Lung (tissue), 16 donors: Measurements from ENCODE around the gene PRXL2A. TPM values are rescaled to one million over a fixed set of nuclear protein-coding genes. Genes with fewer than 3 reads are reported as not detected.
"Not testable (repeated sequence)": the region's sequence is repeated elsewhere in the genome, so short reads cannot be mapped to it uniquely, and the experiment has no call there.

Experiments used
- ATAC-seq: fragments of 200-7000 bp; cut with Tn5 transposase; one replicate; pipeline ENCODE4 v1.9.1; 2020; ENCODE audit warnings: moderate number of reproducible peaks; ENCODE audit not compliant: insufficient read depth, low FRiP score
- DNase-seq, 3 donors: peaks; one replicate each; pipeline ENCODE4 v3.0.0-alpha.2; 2013 to 2017
- H3K27ac ChIP-seq, 2 donors: one replicate each; pipeline ENCODE4 v1.5.1; 2013; ENCODE audit warnings: mild to moderate bottlenecking in 2 of 2, moderate library complexity in 2 of 2, control low read depth in 1 of 2, inconsistent platforms in 1 of 2, low read depth in 1 of 2, low read length in 1 of 2
- H3K27me3 ChIP-seq, 3 donors: one replicate each; pipeline ENCODE4 v1.5.1; 2013; ENCODE audit warnings: low read length in 2 of 3; ENCODE audit not compliant: control insufficient read depth in 3 of 3, insufficient read depth in 3 of 3
- H3K36me3 ChIP-seq, 4 donors: one replicate each; pipeline ENCODE4 v1.5.1; 2013; ENCODE audit warnings: low read length in 4 of 4, mild to moderate bottlenecking in 1 of 4, moderate library complexity in 1 of 4; ENCODE audit not compliant: control insufficient read depth in 4 of 4, insufficient read depth in 4 of 4
- H3K4me1 ChIP-seq, 5 donors: one replicate each; pipeline ENCODE4 v1.5.1; 2013; ENCODE audit warnings: low read length in 5 of 5, mild to moderate bottlenecking in 2 of 5, moderate library complexity in 1 of 5; ENCODE audit not compliant: control insufficient read depth in 5 of 5, insufficient read depth in 5 of 5
- H3K4me3 ChIP-seq: one replicate; pipeline ENCODE4 v1.5.1; 2013; ENCODE audit warnings: mild to moderate bottlenecking, control low read depth, moderate library complexity
- H3K9ac ChIP-seq, 2 donors: one replicate each; pipeline ENCODE4 v1.5.1; 2013; ENCODE audit warnings: low read length in 2 of 2, control low read depth in 1 of 2; ENCODE audit not compliant: insufficient read depth in 1 of 2
- H3K9me3 ChIP-seq, 4 donors: one replicate each; pipeline ENCODE4 v1.5.1; 2013; ENCODE audit warnings: low read length in 3 of 4, mild to moderate bottlenecking in 1 of 4, moderate library complexity in 1 of 4; ENCODE audit not compliant: control insufficient read depth in 4 of 4, insufficient read depth in 3 of 4
- WGBS, 2 donors: extraction: QIAGEN DNeasy Blood & Tissue Kit; methylation state at CpG; one replicate each; pipeline ENCODE4 v1.1.7; 2013; 5-methylcytosine and 5-hydroxymethylcytosine counted together
- long read RNA-seq, 5 donors: transcript quantifications; one replicate each; lab custom pipeline, GENCODE V29; 2026
- polyA plus RNA-seq, 2 donors: library from polyadenylated mRNA; stranded (reverse); fragments of 200-250 nt; gene quantifications; one replicate each; pipeline ENCODE4 v1.2.1, GENCODE V29; 2013
- total RNA-seq, 2 donors: library from RNA; depleted of rRNA in 1 of 2; stranded (reverse); fragments of >200 nt in 1 of 2; gene quantifications; one replicate each; pipeline ENCODE4 v1.2.1, GENCODE V29; 2014 to 2021
- TF ChIP-seq, protein P1 (sequence below): IDR thresholded peaks from 2 replicates; pipeline ENCODE4 v1.5.1; 2012; ENCODE audit warnings: mild to moderate bottlenecking; ENCODE audit errors: control extremely low read depth, extremely low read depth
- donor health status: control.
- donor health status: control.
- donor health status: Bipolar disorder and iron deficiency.
- donor health status: healthy.
- donor health status: DM: yes; HTN: yes; CAD: no.

Gene PRXL2A, protein sequence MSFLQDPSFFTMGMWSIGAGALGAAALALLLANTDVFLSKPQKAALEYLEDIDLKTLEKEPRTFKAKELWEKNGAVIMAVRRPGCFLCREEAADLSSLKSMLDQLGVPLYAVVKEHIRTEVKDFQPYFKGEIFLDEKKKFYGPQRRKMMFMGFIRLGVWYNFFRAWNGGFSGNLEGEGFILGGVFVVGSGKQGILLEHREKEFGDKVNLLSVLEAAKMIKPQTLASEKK
- 10 to 100 TPM; 42.8 to 59.5 TPM for total RNA-seq
- polyA plus RNA-seq, result 10 to 100 TPM; 18.2 to 31.2 TPM
- long read RNA-seq, donor 1, full-length matches to known transcripts, result 52 of 73 reads
- long read RNA-seq, donor 1, partial matches to known transcripts, result 21 of 73 reads
- long read RNA-seq, donor 1, other reads (novel, unspliced or antisense), result 0 of 73 reads
- long read RNA-seq, donor 2, full-length matches to known transcripts, result 19 of 30 reads
- long read RNA-seq, donor 2, partial matches to known transcripts, result 11 of 30 reads
- long read RNA-seq, donor 2, other reads (novel, unspliced or antisense), result 0 of 30 reads
- long read RNA-seq, donor 3, full-length matches to known transcripts, result 19 of 24 reads
- long read RNA-seq, donor 3, partial matches to known transcripts, result 5 of 24 reads
- long read RNA-seq, donor 3, other reads (novel, unspliced or antisense), result 0 of 24 reads
- long read RNA-seq, donor 4, full-length matches to known transcripts, result 31 of 36 reads
- long read RNA-seq, donor 4, partial matches to known transcripts, result 5 of 36 reads
- long read RNA-seq, donor 4, other reads (novel, unspliced or antisense), result 0 of 36 reads
- long read RNA-seq, donor 5, full-length matches to known transcripts, result 61 of 91 reads
- long read RNA-seq, donor 5, partial matches to known transcripts, result 30 of 91 reads
- long read RNA-seq, donor 5, other reads (novel, unspliced or antisense), result 0 of 91 reads

DNA sequence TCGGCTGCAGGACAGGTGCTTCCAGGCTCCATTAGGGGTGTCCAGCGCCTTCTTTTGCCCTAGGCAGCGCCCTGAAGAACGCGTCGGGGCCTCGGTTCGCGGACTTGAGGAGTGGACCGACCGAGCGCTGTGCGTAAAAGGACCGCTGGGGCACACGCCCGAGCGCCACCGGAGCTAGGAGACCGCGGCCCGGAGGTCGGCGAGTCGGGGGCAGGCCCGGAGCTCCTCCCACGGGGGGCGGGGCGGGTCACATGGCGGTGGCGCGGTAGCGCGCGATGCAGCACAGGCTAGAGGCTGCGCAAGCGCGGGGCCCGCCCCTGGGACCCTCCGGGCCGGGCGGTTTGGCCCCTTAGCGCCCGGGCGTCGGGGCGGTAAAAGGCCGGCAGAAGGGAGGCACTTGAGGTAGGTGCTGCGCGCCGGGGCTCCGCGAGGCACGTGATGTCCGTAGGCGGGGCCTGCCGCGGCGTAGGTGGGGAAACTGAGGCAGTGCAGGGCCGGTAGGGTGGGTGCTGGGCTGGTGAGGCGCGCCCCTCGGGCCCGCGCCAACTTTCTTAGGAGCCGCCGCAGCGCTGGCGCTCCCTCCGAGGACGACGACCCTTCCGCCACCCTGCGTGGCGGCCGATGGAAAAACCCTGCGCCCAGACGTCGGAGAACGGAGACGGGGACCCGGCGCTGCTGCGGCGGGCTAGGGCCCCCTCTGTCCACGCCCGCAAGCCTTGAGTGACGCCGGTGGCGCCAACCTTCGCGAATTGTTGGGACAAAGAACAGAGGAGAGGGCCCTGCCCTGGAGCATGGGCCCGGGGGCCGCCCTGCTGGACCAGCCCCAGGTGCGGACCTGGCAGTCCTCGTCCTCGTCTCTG is at the start of gene PRXL2A:
Gene PRXL2A (plus strand): TSS at position 310 of the 860 bp plus-strand sequence. CDS start 11,917 bp downstream, outside the sequence.
- ATAC-seq (peak; percentile 95), DNase-seq (peak; percentile 86 to 90 (median 89))
- H3K4me1 ChIP-seq, result peaks cover 13 to 53% (median 24%) of the 10 kb centered on the region in 5 donors
- H3K27me3 ChIP-seq, result no peaks in the 10 kb centered on the region
- peak within 1 kb of the TSS; percentile 81 for H3K4me3 ChIP-seq
- H3K36me3 ChIP-seq, result no peaks in the 10 kb centered on the region
- H3K9ac ChIP-seq, result peak within 1 kb of the TSS; percentile 9 to 46
- TF ChIP-seq, protein P1, sequence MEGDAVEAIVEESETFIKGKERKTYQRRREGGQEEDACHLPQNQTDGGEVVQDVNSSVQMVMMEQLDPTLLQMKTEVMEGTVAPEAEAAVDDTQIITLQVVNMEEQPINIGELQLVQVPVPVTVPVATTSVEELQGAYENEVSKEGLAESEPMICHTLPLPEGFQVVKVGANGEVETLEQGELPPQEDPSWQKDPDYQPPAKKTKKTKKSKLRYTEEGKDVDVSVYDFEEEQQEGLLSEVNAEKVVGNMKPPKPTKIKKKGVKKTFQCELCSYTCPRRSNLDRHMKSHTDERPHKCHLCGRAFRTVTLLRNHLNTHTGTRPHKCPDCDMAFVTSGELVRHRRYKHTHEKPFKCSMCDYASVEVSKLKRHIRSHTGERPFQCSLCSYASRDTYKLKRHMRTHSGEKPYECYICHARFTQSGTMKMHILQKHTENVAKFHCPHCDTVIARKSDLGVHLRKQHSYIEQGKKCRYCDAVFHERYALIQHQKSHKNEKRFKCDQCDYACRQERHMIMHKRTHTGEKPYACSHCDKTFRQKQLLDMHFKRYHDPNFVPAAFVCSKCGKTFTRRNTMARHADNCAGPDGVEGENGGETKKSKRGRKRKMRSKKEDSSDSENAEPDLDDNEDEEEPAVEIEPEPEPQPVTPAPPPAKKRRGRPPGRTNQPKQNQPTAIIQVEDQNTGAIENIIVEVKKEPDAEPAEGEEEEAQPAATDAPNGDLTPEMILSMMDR, result no peak
- H3K27ac ChIP-seq, result peak within 1 kb of the TSS; percentile 81 to 93
- no peaks in the 10 kb centered on the region for H3K9me3 ChIP-seq
- 2% methylated on average over 78 to 96 of the region's 96 CpGs for WGBS, 2 donors

DNA sequence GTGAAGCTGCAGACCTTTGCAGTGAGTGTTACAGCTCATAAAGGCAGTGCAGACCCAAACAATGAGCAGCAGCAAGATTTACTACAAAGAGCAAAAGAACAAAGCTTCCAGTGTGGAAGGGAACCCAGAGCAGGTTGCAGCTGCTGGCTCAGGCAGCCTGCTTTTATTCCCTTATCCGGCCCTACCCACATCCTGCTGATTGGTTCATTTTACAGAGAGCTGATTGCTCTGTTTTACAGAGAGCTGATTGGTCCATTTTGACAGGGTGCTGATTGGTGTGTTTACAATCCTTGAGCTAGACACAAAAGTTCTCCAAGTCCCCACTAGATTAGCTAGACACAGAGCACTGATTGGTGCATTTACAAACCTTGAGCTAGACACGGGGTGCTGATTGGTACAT is 49.4 kb upstream of the PRXL2A start:
- not testable (repeated sequence) for DNase-seq, H3K9ac ChIP-seq, H3K36me3 ChIP-seq, ATAC-seq, H3K27me3 ChIP-seq, H3K4me3 ChIP-seq, H3K9me3 ChIP-seq, H3K27ac ChIP-seq
- H3K4me1 ChIP-seq, result peaks cover 0 to 11% (median 3%) of the 10 kb centered on the region in 5 donors
- WGBS, 2 donors, result 47 to 77% methylated on average over 2 of the region's 2 CpGs

DNA sequence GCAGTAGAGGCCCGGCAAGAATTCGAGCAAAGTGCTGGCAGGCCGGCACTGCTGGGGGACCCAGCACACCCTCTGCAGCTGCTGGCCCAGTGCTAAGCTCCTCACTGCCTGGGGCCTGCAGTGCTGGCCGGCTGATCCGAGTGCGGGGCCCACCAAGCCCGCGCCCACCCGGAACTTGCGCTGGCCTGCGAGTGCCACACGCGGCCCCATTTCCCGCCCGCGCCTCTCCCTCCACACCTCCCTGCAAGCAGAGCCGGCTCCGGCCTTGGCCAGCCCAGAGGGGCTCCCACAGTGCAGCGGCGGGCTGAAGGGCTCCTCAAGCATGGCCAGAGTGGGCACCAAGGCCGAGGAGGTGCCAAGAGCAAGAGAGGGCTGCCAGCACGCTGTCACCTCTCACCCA is 48.7 kb upstream of the PRXL2A start:
- WGBS, 2 donors, result 93 to 97% methylated on average over 21 to 22 of the region's 22 CpGs
- peaks cover 0 to 8% (median 0%) of the 10 kb centered on the region in 4 donors for H3K9me3 ChIP-seq

More for the DNA sequence above, 48.7 kb upstream of the PRXL2A start:
- no peak overlapping the region for H3K9ac ChIP-seq
- no peaks in the 10 kb centered on the region for H3K36me3 ChIP-seq
- no peak overlapping the region for H3K4me3 ChIP-seq
- peaks cover 0 to 11% (median 3%) of the 10 kb centered on the region in 5 donors for H3K4me1 ChIP-seq
- H3K27me3 ChIP-seq, result peaks cover 0 to 3% (median 0%) of the 10 kb centered on the region in 3 donors
- ATAC-seq (no peak), DNase-seq (no peak)
- TF ChIP-seq, protein P1, result no peak
- no peak overlapping the region for H3K27ac ChIP-seq
